SK-N-SH (cell line): Measurements from ENCODE around the gene ACAP3. TPM values are rescaled to one million over a fixed set of nuclear protein-coding genes. Genes with fewer than 3 reads are reported as not detected.

ENCODE experiments used
- CTCF ChIA-PET: fragments of 300-600, 350-600 bp; formaldehyde crosslinking; extraction: SDS; loops from one replicate; lab custom pipeline; 2021; lab: Yijun Ruan, JAX
- POLR2A ChIA-PET: fragments of 350-600 bp; sonication (Branson Sonifier 250); formaldehyde crosslinking; extraction: SDS; loops from one replicate; lab custom pipeline; 2020; ENCODE audit warnings: antibody characterized with exemption, inconsistent platforms; lab: Yijun Ruan, JAX
- DNase-seq: peaks from one replicate; pipeline ENCODE4 v3.0.0; 2012
- H2AFZ ChIP-seq: fragments of 200-600 bp; sonication (generic); 2 replicates; pipeline ENCODE4 v1.8.1; 2016; ENCODE audit warnings: antibody characterized with exemption, mild to moderate bottlenecking, low read depth
- H3F3A ChIP-seq: fragments of 200-600 bp; sonication (generic); replicated peaks from 2 replicates; pipeline ENCODE3; 2016; ENCODE audit warnings: antibody characterized with exemption, mild to moderate bottlenecking; ENCODE audit not compliant: insufficient read depth
- H3K27ac ChIP-seq, 2 experiments: fragments of 200-500 bp in 1 of 2; fragments of 200-600 bp in 1 of 2; sonication (Bioruptor generic) in 1 of 2; sonication (generic), shearing (Covaris generic) in 1 of 2; 2 replicates each; pipeline versions ENCODE4 v1.5.1 to v1.6.1; 2014 to 2016; ENCODE audit warnings: low read depth in 2 of 2, inconsistent platforms in 1 of 2, low read length in 1 of 2, mild to moderate bottlenecking in 1 of 2, mixed read lengths in 1 of 2
- H3K27me3 ChIP-seq: fragments of 200-600 bp; sonication (generic), shearing (Covaris generic); 2 replicates; pipeline ENCODE4 v1.6.1; 2016; ENCODE audit warnings: mixed run types; ENCODE audit not compliant: insufficient read depth
- H3K36me3 ChIP-seq, 2 experiments: fragments of 200-500 bp in 1 of 2; fragments of 200-600 bp in 1 of 2; sonication (Bioruptor generic) in 1 of 2; sonication (generic) in 1 of 2; replicated peaks in 1 of 2; 2 replicates each; pipeline versions ENCODE3 to v1.5.1; 2014 to 2016; ENCODE audit warnings: low read length in 1 of 2, mild to moderate bottlenecking in 1 of 2; ENCODE audit not compliant: insufficient read depth in 2 of 2, control insufficient read depth in 1 of 2
- H3K4me1 ChIP-seq, 2 experiments: fragments of 200-500 bp in 1 of 2; fragments of 200-600 bp in 1 of 2; sonication (Bioruptor generic) in 1 of 2; sonication (generic), shearing (Covaris generic) in 1 of 2; 2 replicates each; pipeline versions ENCODE4 v1.5.1 to v1.6.1; 2014 to 2016; ENCODE audit warnings: low read depth in 1 of 2, low read length in 1 of 2, mixed run types in 1 of 2; ENCODE audit not compliant: insufficient read depth in 2 of 2, control insufficient read depth in 1 of 2
- H3K4me2 ChIP-seq: fragments of 200-600 bp; sonication (generic), shearing (Covaris generic); 2 replicates; pipeline ENCODE4 v1.6.1; 2017; ENCODE audit warnings: mixed run types
- H3K4me3 ChIP-seq, 2 experiments: fragments of 200-500 bp in 1 of 2; fragments of 200-600 bp in 1 of 2; sonication (Bioruptor generic) in 1 of 2; sonication (generic), shearing (Covaris generic) in 1 of 2; 2 replicates each; pipeline versions ENCODE4 v1.5.1 to v1.8.1; 2014 to 2016; ENCODE audit warnings: low read depth in 2 of 2, inconsistent platforms in 1 of 2, low read length in 1 of 2, mild to moderate bottlenecking in 1 of 2, mixed read lengths in 1 of 2, moderate library complexity in 1 of 2
- H3K79me2 ChIP-seq: fragments of 200-600 bp; sonication (generic); 2 replicates; pipeline ENCODE4 v1.8.1; 2017; ENCODE audit warnings: mild to moderate bottlenecking; ENCODE audit not compliant: insufficient read depth
- H3K9ac ChIP-seq: fragments of 200-600 bp; sonication (generic); 2 replicates; pipeline ENCODE4 v1.6.1; 2017; ENCODE audit warnings: mixed run types
- H3K9me2 ChIP-seq: fragments of 200-600 bp; sonication (generic); 2 replicates; pipeline ENCODE4 v1.6.1; 2017; ENCODE audit warnings: mixed run types
- H3K9me3 ChIP-seq: fragments of 200-600 bp; sonication (generic); 2 replicates; pipeline ENCODE4 v1.6.1; 2017; ENCODE audit warnings: mixed run types, mild to moderate bottlenecking, moderate library complexity
- H4K20me1 ChIP-seq: fragments of 200-600 bp; sonication (generic); 2 replicates; pipeline ENCODE4 v1.6.1; 2017; ENCODE audit warnings: mild to moderate bottlenecking, mixed run types; ENCODE audit not compliant: insufficient read depth
- CTCF ChIP-seq: fragments of 200-600 bp; sonication (generic); IDR thresholded peaks from 2 replicates; pipeline ENCODE4 v1.6.1; 2017; ENCODE audit warnings: antibody characterized with exemption, mild to moderate bottlenecking, moderate library complexity
- EP300 ChIP-seq, 2 experiments: IDR thresholded peaks; 2 replicates each; pipeline versions ENCODE4 v1.4.0 to v1.6.1; 2012; ENCODE audit warnings: borderline replicate concordance in 1 of 2, low read depth in 1 of 2, low read length in 1 of 2
- FOSL2 ChIP-seq: IDR thresholded peaks from 2 replicates; pipeline ENCODE4 v1.4.0; 2012; ENCODE audit warnings: low read depth, mild to moderate bottlenecking, moderate library complexity, borderline replicate concordance
- FOXJ3 ChIP-seq: sonication (generic); formaldehyde crosslinking; IDR thresholded peaks from 2 replicates; pipeline ENCODE4 v1.5.1; 2020; ENCODE audit warnings: mild to moderate bottlenecking, missing genetic modification reagents
- FOXM1 ChIP-seq: IDR thresholded peaks from 2 replicates; pipeline ENCODE4 v1.4.0; 2012; ENCODE audit warnings: low read depth, mild to moderate bottlenecking
- IRF3 ChIP-seq: fragments of 150-350 bp; IDR thresholded peaks from 2 replicates; pipeline ENCODE4 v1.6.1; 2016; ENCODE audit warnings: mild to moderate bottlenecking, low read depth, low read length
- MEF2A ChIP-seq: IDR thresholded peaks from 2 replicates; pipeline ENCODE4 v1.4.0; 2012; ENCODE audit warnings: low read depth, borderline replicate concordance
- MXI1 ChIP-seq: IDR thresholded peaks from 2 replicates; pipeline ENCODE4 v1.6.1; 2012; ENCODE audit warnings: mild to moderate bottlenecking, low read depth, low read length, improper control_type of control experiment
- NFIC ChIP-seq: IDR thresholded peaks from 2 replicates; pipeline ENCODE4 v1.4.0; 2012; ENCODE audit warnings: borderline replicate concordance
- NRF1 ChIP-seq: IDR thresholded peaks from 2 replicates; pipeline ENCODE4 v1.6.1; 2012; ENCODE audit warnings: low read depth, mild to moderate bottlenecking, low read length
- POLR2AphosphoS5 ChIP-seq: IDR thresholded peaks from 2 replicates; pipeline ENCODE4 v1.6.1; 2012; ENCODE audit warnings: low read depth, low read length
- RAD21 ChIP-seq: IDR thresholded peaks from 2 replicates; pipeline ENCODE4 v1.6.1; 2012; ENCODE audit warnings: mild to moderate bottlenecking, low read length
- REST ChIP-seq: IDR thresholded peaks from 2 replicates; pipeline ENCODE4 v1.6.1; 2012; ENCODE audit warnings: mild to moderate bottlenecking, low read depth, low read length, moderate library complexity
- SIN3A ChIP-seq: IDR thresholded peaks from 2 replicates; pipeline ENCODE4 v1.6.1; 2012; ENCODE audit warnings: low read depth, mild to moderate bottlenecking, low read length, moderate library complexity, borderline replicate concordance
- SMC3 ChIP-seq: IDR thresholded peaks from 2 replicates; pipeline ENCODE4 v1.6.1; 2012; ENCODE audit warnings: low read depth, low read length, improper control_type of control experiment
- TCF12 ChIP-seq: IDR thresholded peaks from 2 replicates; pipeline ENCODE4 v1.4.0; 2012
- WGBS: methylation state at CpG from one replicate; pipeline ENCODE4 v1.1.6; 2017; ENCODE audit warnings: low lambda C conversion rate; 5-methylcytosine and 5-hydroxymethylcytosine counted together
- polyA plus RNA-seq, 3 experiments: library from polyadenylated mRNA; depleted of rRNA; stranded (reverse); fragments of >200 nt; gene quantifications; 2 replicates each; pipeline ENCODE4 v1.2.3, GENCODE V29; 2012

Gene ACAP3
- polyA plus RNA-seq, 1 of the 3 experiments (the other 2 are of a cell fraction): 51.7 TPM

GRCh38 chr1:1302951-1303509 is 4.7 kb downstream of the ACAP3 start:
- CTCF ChIA-PET: interaction anchor here (1.1 to 3.7 kb wide), 4 partner anchors 8 to 182 kb away, joined by 3 to 44 read pairs (median 4); no protein-coding TSS in a partner anchor

More at GRCh38 chr1:1302951-1303509, 4.7 kb downstream of the ACAP3 start:
- POLR2A ChIA-PET: interaction anchor here (0.8 kb wide), 1 partner anchor 11 kb away, joined by 4 read pairs; no protein-coding TSS in a partner anchor
- no peaks in the 10 kb centered on the region for H3K27me3 ChIP-seq
- DNase-seq: no peak
- peaks cover 0 to 3% of the 10 kb centered on the region in 2 experiments for H3K36me3 ChIP-seq
- no peak for TF ChIP-seq MXI1
- TF ChIP-seq NRF1: no peak
- no peak for TF ChIP-seq CTCF
- no peak for TF ChIP-seq EP300 (IDR thresholded peaks at IDR 0.05; ENCODE audit: borderline replicate concordance in 1 of 2, low read depth in 1 of 2, low read length in 1 of 2)
- no peak for TF ChIP-seq NFIC
- no peak for TF ChIP-seq SIN3A
- no peak for TF ChIP-seq MEF2A
- TF ChIP-seq FOSL2: no peak
- no peak for TF ChIP-seq POLR2AphosphoS5
- no peak for TF ChIP-seq FOXJ3 (CRISPR knock-in tag)
- TF ChIP-seq TCF12: no peak
- TF ChIP-seq RAD21: no peak
- no peak for TF ChIP-seq FOXM1
- TF ChIP-seq REST: no peak
- no peak for TF ChIP-seq SMC3
- no peak for TF ChIP-seq IRF3
- H3K4me3 ChIP-seq: no peak overlapping the region
- H3K27ac ChIP-seq: peak overlapping the region in 1 of 2 experiments; percentile 97; a peak in 1 of 4 replicates
- H3K9ac ChIP-seq: no peak overlapping the region
- WGBS: 98% methylated on average over 7 of the region's 31 CpGs
- no peaks in the 10 kb centered on the region for H3K9me2 ChIP-seq
- H3K9me3 ChIP-seq: no peaks in the 10 kb centered on the region
- peaks cover 11% of the 10 kb centered on the region; the same call in 1 of the 2 replicates for H4K20me1 ChIP-seq
- no peaks in the 10 kb centered on the region for H3F3A ChIP-seq
- peaks cover 13 to 45% of the 10 kb centered on the region in 2 experiments; a peak in 2 of 4 replicates for H3K4me1 ChIP-seq
- no peak overlapping the region for H2AFZ ChIP-seq
- peaks cover 32% of the 10 kb centered on the region for H3K79me2 ChIP-seq
- H3K4me2 ChIP-seq: no peak overlapping the region
